ENCODE measurements around the gene BMPR2. TPM values are rescaled to one million over a fixed set of nuclear protein-coding genes. Genes with fewer than 3 reads are reported as not detected.

BMPR2 gene
- total and polyA plus RNA-seq, 2 of the 8 experiments (the other 6 are each of a cell fraction or from before 2014, with no cell fraction given), result 5.5 to 19.8 TPM

DNA sequence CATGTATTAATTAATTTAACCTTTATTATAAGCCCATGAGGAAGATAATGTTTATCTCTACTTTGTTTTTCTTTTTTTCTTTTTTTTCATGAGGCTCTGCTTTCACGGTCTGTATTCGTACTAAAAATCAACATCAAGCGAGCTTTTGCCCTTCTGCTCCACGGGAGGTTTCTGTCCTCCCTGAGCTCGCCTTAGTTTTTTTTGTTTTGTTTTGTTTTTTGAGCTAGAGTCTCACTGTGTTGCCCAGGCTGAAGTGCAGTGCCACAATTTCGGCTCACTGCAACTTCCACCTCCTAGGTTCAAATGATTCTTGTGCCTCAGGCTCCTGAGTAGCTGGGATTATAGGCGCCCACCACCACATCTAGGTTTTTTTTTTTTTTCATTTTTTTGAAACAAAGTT, 29.9 kb upstream of the BMPR2 start:
- H3K27me3 ChIP-seq (replicated peaks in 1 of 4; ENCODE audit: control insufficient read depth in 3 of 4, extremely low read depth in 1 of 4, insufficient read depth in 3 of 4, low read length in 3 of 4), result no peaks in the 10 kb centered on the region
- no peak for DNase-seq (ENCODE audit: low read depth in 1 of 2, low spot score in 2 of 2)
- no peak overlapping the region for H2AK5ac ChIP-seq (ENCODE audit: low read depth, low read length)
- no peak overlapping the region for H2BK15ac ChIP-seq (ENCODE audit: low read length)
- FAIRE-seq, result no peak
- no peak overlapping the region for H3K18ac ChIP-seq (ENCODE audit: extremely low read depth, low read length)
- no peak overlapping the region for H3K14ac ChIP-seq (ENCODE audit: insufficient read length)
- no peak overlapping the region for H3K4ac ChIP-seq (replicated peaks; ENCODE audit: insufficient read length, low read depth, low read length)
- ChIA-PET CTCF (ENCODE audit: partially characterized antibody) (interaction anchor here (0.6 to 1.0 kb wide), 2 partner anchors 9 to 61 kb away, joined by 3 to 4 read pairs; no protein-coding TSS in a partner anchor), POLR2A (ENCODE audit: partially characterized antibody) (no interaction called here)
- H3K23ac ChIP-seq (ENCODE audit: insufficient read length), result no peak overlapping the region
- no peaks in the 10 kb centered on the region for H3K79me2 ChIP-seq (ENCODE audit: control insufficient read depth in 1 of 2, insufficient read depth in 2 of 2, low read length in 2 of 2)
- no peak overlapping the region for H4K5ac ChIP-seq (ENCODE audit: insufficient read length, low read depth, low read length)
- H2BK5ac ChIP-seq (ENCODE audit: low read depth, low read length), result no peak overlapping the region
- no peak overlapping the region for H3K4me3 ChIP-seq (ENCODE audit: extremely low read depth in 1 of 4, insufficient read depth in 2 of 4, low read depth in 3 of 4, low read length in 4 of 4)
- WGBS, 2 experiments (ENCODE audit: extremely low coverage in 1 of 2, insufficient coverage in 1 of 2, insufficient read length in 1 of 2, insufficient replicate concordance in 2 of 2, low coverage in 1 of 2, low lambda C conversion rate in 2 of 2, missing lambda C conversion rate in 1 of 2), result 77% methylated on average over 7 of the region's 7 CpGs; no CpG with 5 or more reads in 1 of the 2 experiments
- H3K4me2 ChIP-seq (ENCODE audit: insufficient read depth in 1 of 2, low read depth in 2 of 2, low read length in 2 of 2), result no peak overlapping the region
- no peak overlapping the region for H2BK20ac ChIP-seq (ENCODE audit: low read length)
- no peaks in the 10 kb centered on the region for H3K9me3 ChIP-seq (ENCODE audit: insufficient read depth in 2 of 2, low read depth in 1 of 2, low read length in 1 of 2)
- peaks cover 0 to 3% (median 0%) of the 10 kb centered on the region in 4 experiments; a peak in 1 of 7 replicates for H3K4me1 ChIP-seq (replicated peaks in 1 of 4; ENCODE audit: control insufficient read depth in 3 of 4, insufficient read depth in 4 of 4, low read length in 3 of 4)
- H3K56ac ChIP-seq (replicated peaks; ENCODE audit: insufficient read length, low read depth, low read length), result no peak overlapping the region
- no peaks in the 10 kb centered on the region for H4K20me1 ChIP-seq (replicated peaks in 1 of 2; ENCODE audit: control insufficient read depth in 1 of 2, insufficient read depth in 2 of 2, low read length in 2 of 2)
- no peak overlapping the region for H4K91ac ChIP-seq (replicated peaks; ENCODE audit: insufficient read length, low read length)
- no peak overlapping the region for H2AFZ ChIP-seq (ENCODE audit: low read length)
- no peak overlapping the region for H4K8ac ChIP-seq (ENCODE audit: extremely low read depth, insufficient read depth, low read length)
- no peaks in the 10 kb centered on the region for H3K79me1 ChIP-seq (ENCODE audit: low read depth, low read length)
- no peak for TF ChIP-seq TBP (IDR thresholded peaks at IDR 0.05; ENCODE audit: low read depth, low read length)
- no peak for TF ChIP-seq MAFK (IDR thresholded peaks at IDR 0.05; ENCODE audit: low read depth, low read length)
- TF ChIP-seq RAD21 (IDR thresholded peaks at IDR 0.05 in 1 of 2, conservative IDR thresholded peaks at IDR 0.05 in 1 of 2; ENCODE audit: low read depth in 2 of 2, low read length in 2 of 2), result no peak
- TF ChIP-seq SP4 (IDR thresholded peaks at IDR 0.05; ENCODE audit: low read length), result no peak
- TF ChIP-seq CHD2 (IDR thresholded peaks at IDR 0.05; ENCODE audit: low read length), result no peak
- TF ChIP-seq SP2 (IDR thresholded peaks at IDR 0.05; ENCODE audit: low read length), result no peak
- TF ChIP-seq CBX8 (IDR thresholded peaks at IDR 0.05; ENCODE audit: borderline replicate concordance, low read depth, low read length), result no peak
- no peak for TF ChIP-seq EZH2 (IDR thresholded peaks at IDR 0.05; ENCODE audit: low read depth, low read length, severe bottlenecking)
- TF ChIP-seq GABPA (IDR thresholded peaks at IDR 0.05; ENCODE audit: borderline replicate concordance, insufficient read depth, low read length), result no peak
- TF ChIP-seq KDM5A (IDR thresholded peaks at IDR 0.05; ENCODE audit: low read length), result no peak
- TF ChIP-seq CHD1 (IDR thresholded peaks at IDR 0.05; ENCODE audit: low read depth, low read length), result no peak
- no peaks in the 10 kb centered on the region for H3K23me2 ChIP-seq (ENCODE audit: low read depth, low read length)
- H3K36me3 ChIP-seq (ENCODE audit: control insufficient read depth in 2 of 4, insufficient read depth in 4 of 4, low read length in 3 of 4), result no peaks in the 10 kb centered on the region
- H2BK120ac ChIP-seq (replicated peaks; ENCODE audit: low read depth, low read length), result no peak overlapping the region
- H3K27ac ChIP-seq (ENCODE audit: low read depth, low read length), result no peak overlapping the region
- no peak overlapping the region for H2BK12ac ChIP-seq (ENCODE audit: low read depth, low read length)
- H3K9ac ChIP-seq (replicated peaks in 1 of 4; ENCODE audit: extremely low read depth in 1 of 4, low read depth in 3 of 4, low read length in 3 of 4), result no peak overlapping the region
